ENCODE results near the gene NOLC1. TPM values are rescaled to one million over a fixed set of nuclear protein-coding genes. Genes with fewer than 3 reads are reported as not detected.

The NOLC1 gene
- total and polyA plus RNA-seq, 3 donors from 2014 or later: 46.6 to 63.8 (median 53.7) TPM

DNA sequence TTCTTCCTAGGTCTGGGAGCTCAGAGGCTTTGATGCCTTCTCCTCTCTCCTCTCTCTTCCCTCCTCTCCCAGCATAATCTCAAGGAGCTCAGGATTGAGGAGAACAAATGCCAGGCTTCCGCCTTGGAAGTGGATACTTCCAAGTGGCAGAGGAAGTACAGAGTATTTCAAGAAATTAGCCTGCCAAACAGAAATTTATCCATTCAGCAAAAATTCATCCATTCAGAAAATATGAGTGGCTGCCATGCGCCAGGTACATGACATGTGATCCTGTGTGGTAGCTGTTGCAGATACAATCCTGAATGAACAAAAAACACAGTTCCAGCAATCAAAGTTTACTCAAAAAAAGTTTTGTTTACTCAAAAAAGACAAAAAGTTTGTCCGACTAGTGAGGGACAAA is 18.4 kb downstream of the NOLC1 start:
- whole genome bisulfite sequencing, 2 donors: 41 to 84% methylated on average over 3 of the region's 3 CpGs
- H3K4me1 ChIP-seq: no peaks in the 10 kb centered on the region
- H3K27ac ChIP-seq: no peak overlapping the region
- H3K9me3 ChIP-seq: no peaks in the 10 kb centered on the region
- no peak for DNase-seq
- intact Hi-C loops (cut with DNase I; ENCODE audit: low total_unique reads): no loop called here
- no peaks in the 10 kb centered on the region for H3K27me3 ChIP-seq
- no peak overlapping the region for H3K4me3 ChIP-seq
- TF ChIP-seq, protein P1, sequence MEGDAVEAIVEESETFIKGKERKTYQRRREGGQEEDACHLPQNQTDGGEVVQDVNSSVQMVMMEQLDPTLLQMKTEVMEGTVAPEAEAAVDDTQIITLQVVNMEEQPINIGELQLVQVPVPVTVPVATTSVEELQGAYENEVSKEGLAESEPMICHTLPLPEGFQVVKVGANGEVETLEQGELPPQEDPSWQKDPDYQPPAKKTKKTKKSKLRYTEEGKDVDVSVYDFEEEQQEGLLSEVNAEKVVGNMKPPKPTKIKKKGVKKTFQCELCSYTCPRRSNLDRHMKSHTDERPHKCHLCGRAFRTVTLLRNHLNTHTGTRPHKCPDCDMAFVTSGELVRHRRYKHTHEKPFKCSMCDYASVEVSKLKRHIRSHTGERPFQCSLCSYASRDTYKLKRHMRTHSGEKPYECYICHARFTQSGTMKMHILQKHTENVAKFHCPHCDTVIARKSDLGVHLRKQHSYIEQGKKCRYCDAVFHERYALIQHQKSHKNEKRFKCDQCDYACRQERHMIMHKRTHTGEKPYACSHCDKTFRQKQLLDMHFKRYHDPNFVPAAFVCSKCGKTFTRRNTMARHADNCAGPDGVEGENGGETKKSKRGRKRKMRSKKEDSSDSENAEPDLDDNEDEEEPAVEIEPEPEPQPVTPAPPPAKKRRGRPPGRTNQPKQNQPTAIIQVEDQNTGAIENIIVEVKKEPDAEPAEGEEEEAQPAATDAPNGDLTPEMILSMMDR (IDR thresholded peaks at IDR 0.05): no peak
- TF ChIP-seq POLR2A (IDR thresholded peaks at IDR 0.05): no peak
- H3K36me3 ChIP-seq (ENCODE audit: low read depth, missing control alignments): no peaks in the 10 kb centered on the region

DNA sequence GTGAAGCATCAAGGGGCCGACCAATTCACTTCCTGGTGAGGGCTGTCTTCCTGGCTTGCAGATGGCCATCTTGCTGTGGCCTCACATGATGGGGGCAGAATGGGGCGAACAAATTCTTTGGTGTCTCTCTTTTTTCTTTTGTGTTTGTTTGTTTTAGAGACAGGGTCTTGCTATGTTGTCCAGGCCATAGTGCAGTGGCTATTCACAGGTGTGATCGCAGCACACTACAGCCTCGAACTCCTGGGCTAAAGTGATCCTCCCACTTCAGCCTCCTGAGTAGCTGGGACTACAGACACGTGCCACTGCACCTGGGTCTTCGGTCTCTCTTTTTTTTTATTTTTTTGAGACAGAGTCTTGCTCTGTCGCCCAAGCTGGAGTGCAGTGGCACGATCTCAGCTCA is 20.1 kb downstream of the NOLC1 start:
- no peaks in the 10 kb centered on the region for H3K9me3 ChIP-seq
- no peak for DNase-seq
- TF ChIP-seq, protein P1 (IDR thresholded peaks at IDR 0.05): no peak
- TF ChIP-seq POLR2A (IDR thresholded peaks at IDR 0.05): no peak
- no peak overlapping the region for H3K27ac ChIP-seq
- no peaks in the 10 kb centered on the region for H3K4me1 ChIP-seq
- 77 to 88% methylated on average over 8 of the region's 8 CpGs for WGBS, 2 donors
- no peak overlapping the region for H3K4me3 ChIP-seq
- intact Hi-C loops (cut with DNase I; ENCODE audit: low total_unique reads): no loop called here
- H3K36me3 ChIP-seq (ENCODE audit: low read depth, missing control alignments): no peaks in the 10 kb centered on the region
- no peaks in the 10 kb centered on the region for H3K27me3 ChIP-seq

DNA sequence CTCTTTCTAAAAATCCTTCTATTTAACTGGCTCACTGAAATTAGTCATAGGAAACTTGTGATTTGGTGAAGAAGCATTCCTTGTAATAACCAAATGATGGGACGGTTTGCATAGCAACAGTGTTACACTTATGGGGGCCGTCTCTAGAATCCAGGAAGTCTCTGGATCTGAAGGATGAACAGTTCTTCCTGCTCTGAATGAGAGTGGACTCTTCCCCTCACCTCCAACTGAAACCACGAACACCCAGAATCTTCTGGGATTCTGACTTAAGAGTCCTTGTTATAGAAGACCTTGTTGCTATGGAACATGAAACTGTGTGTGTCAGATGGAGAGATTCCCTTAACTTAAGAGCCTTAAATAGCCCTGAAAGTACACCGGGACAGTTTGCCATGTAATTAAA is 23.2 kb downstream of the NOLC1 start:
- TF ChIP-seq, protein P1 (IDR thresholded peaks at IDR 0.05): no peak
- TF ChIP-seq POLR2A (IDR thresholded peaks at IDR 0.05): no peak
- H3K4me1 ChIP-seq: no peaks in the 10 kb centered on the region
- no peak overlapping the region for H3K4me3 ChIP-seq
- intact Hi-C loops (cut with DNase I; ENCODE audit: low total_unique reads): no loop called here
- no peaks in the 10 kb centered on the region for H3K36me3 ChIP-seq (ENCODE audit: low read depth, missing control alignments)
- WGBS, 2 donors: 22 to 35% methylated on average over 4 of the region's 4 CpGs
- DNase-seq: no peak
- no peaks in the 10 kb centered on the region for H3K9me3 ChIP-seq
- H3K27ac ChIP-seq: no peak overlapping the region
- H3K27me3 ChIP-seq: no peaks in the 10 kb centered on the region

DNA sequence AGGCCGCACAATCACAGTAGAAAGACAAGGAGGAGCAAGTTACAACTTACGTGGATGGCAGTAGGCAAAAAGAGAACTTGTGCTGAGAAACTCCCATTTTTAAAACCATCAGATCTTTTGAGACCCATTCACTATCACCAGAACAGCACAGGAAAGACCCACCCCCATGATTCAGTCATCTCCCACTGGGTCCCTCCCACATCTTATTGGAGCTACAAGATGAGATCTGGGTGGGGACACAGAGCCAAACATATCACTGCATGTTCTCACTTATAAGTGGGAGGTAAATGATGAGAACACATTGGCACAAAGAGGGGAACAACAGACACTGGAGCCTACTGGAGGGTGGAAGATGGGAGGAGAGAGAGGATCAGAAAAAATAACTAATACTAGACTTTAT is 32.4 kb downstream of the NOLC1 start:
- TF ChIP-seq POLR2A (IDR thresholded peaks at IDR 0.05): no peak
- Histone ChIP-seq H3K9me3 (no peaks in the 10 kb centered on the region), H3K4me1 (peaks cover 3% of the 10 kb centered on the region), H3K36me3 (ENCODE audit: low read depth, missing control alignments) (no peaks in the 10 kb centered on the region), H3K27me3 (no peaks in the 10 kb centered on the region), H3K27ac (no peak overlapping the region), H3K4me3 (no peak overlapping the region)
- intact Hi-C loops (cut with DNase I; ENCODE audit: low total_unique reads): no loop called here
- 62 to 88% methylated on average over 2 of the region's 2 CpGs for WGBS, 2 donors
- no peak for DNase-seq

DNA sequence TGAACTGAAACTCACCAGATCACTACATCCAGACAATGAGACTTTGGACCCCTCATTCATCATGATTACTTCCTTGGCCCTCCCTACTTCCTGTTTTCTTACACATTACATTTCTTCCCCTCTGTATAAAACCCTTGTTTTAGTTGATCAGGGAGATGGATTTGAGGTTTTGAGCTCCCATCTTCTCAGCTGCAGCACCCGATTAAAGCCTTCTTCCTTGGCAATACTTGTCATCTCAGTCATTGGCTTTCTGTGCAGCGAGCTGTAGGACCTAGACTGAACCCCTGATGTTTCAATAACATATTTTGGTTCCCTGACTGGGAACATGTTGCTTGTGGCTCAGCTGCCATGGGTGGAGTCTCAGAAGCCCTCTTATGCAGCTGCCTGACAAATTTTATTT is 33.1 kb downstream of the NOLC1 start:
- no peak overlapping the region for H3K27ac ChIP-seq
- no peaks in the 10 kb centered on the region for H3K36me3 ChIP-seq (ENCODE audit: low read depth, missing control alignments)
- no peaks in the 10 kb centered on the region for H3K9me3 ChIP-seq
- H3K4me3 ChIP-seq: no peak overlapping the region
- TF ChIP-seq POLR2A (IDR thresholded peaks at IDR 0.05): no peak
- TF ChIP-seq, protein P1 (IDR thresholded peaks at IDR 0.05): no peak
- intact Hi-C loops (cut with DNase I; ENCODE audit: low total_unique reads): no loop called here
- DNase-seq: no peak
- 76 to 84% methylated on average over 2 of the region's 2 CpGs for WGBS, 2 donors
- H3K27me3 ChIP-seq: no peaks in the 10 kb centered on the region
- peaks cover 3% of the 10 kb centered on the region for H3K4me1 ChIP-seq
